HG03064 (cell line): ENCODE measurements around the gene DLG2.

ENCODE experiments used
- ATAC-seq: cut with Tn5 transposase; IDR thresholded peaks from one replicate; pipeline ENCODE4 v1.9.1; 2021; ENCODE audit warnings: low read depth; ENCODE audit not compliant: unreplicated experiment

The DLG2 gene

GRCh38 chr11:83545494-83546260 is 2081.5 kb downstream of the DLG2 start:
- no peak for ATAC-seq

GRCh38 chr11:83544846-83545245 is 2082.3 kb downstream of the DLG2 start:
- no peak for ATAC-seq

GRCh38 chr11:83543706-83544439 is 2083.3 kb downstream of the DLG2 start:
- no peak for ATAC-seq

GRCh38 chr11:83542861-83543260 is 2084.3 kb downstream of the DLG2 start:
- ATAC-seq: no peak

GRCh38 chr11:83540728-83541127 is 2086.4 kb downstream of the DLG2 start:
- no peak for ATAC-seq

- no peak for ATAC-seq
These were observed 2086.9 kb downstream of the DLG2 start for GRCh38 chr11:83540112-83540675.

GRCh38 chr11:83538286-83538685 is 2088.9 kb downstream of the DLG2 start:
- no peak for ATAC-seq

- ATAC-seq: no peak
These were observed 2090.0 kb downstream of the DLG2 start for GRCh38 chr11:83537131-83537610.

GRCh38 chr11:83533166-83533565 is 2094.0 kb downstream of the DLG2 start:
- no peak for ATAC-seq

- ATAC-seq: no peak
These were observed 2098.3 kb downstream of the DLG2 start for GRCh38 chr11:83528877-83529276.

- ATAC-seq: no peak
These were observed 2098.9 kb downstream of the DLG2 start for GRCh38 chr11:83528225-83528624.

- no peak for ATAC-seq
These were observed 2103.5 kb downstream of the DLG2 start for GRCh38 chr11:83523676-83524075.

GRCh38 chr11:83522911-83523310 is 2104.2 kb downstream of the DLG2 start:
- no peak for ATAC-seq

- ATAC-seq: no peak
These were observed 2105.2 kb downstream of the DLG2 start for GRCh38 chr11:83521647-83522596.

GRCh38 chr11:83520849-83521248 is 2106.3 kb downstream of the DLG2 start:
- no peak for ATAC-seq

- ATAC-seq: no peak
These were observed 2115.5 kb downstream of the DLG2 start for GRCh38 chr11:83511646-83512045.

GRCh38 chr11:83510530-83511460 is 2116.3 kb downstream of the DLG2 start:
- ATAC-seq: no peak

- ATAC-seq: no peak
These were observed 2118.3 kb downstream of the DLG2 start for GRCh38 chr11:83508804-83509203.

- no peak for ATAC-seq
These were observed 2125.1 kb downstream of the DLG2 start for GRCh38 chr11:83502041-83502440.
